HepG2 (cell line): ENCODE data around the gene ALKBH2. TPM values are rescaled to one million over a fixed set of nuclear protein-coding genes. Genes with fewer than 3 reads are reported as not detected.

Source experiments
- ATAC-seq: fragments of 200-7000 bp; cut with Tn5 transposase; 3 replicates; pipeline ENCODE4 v1.9.1; 2020; ENCODE audit warnings: mild to moderate bottlenecking, moderate library complexity
- BruUV-seq: library from RNA; stranded (reverse); fragments of 400-500 nt; replicated peaks from 2 replicates; lab custom pipeline; 2021; lab: Mats Ljungman, UMichigan
- CTCF ChIA-PET: fragments of 300-600 bp; formaldehyde crosslinking; extraction: SDS; loops from one replicate; lab custom pipeline; 2021; ENCODE audit warnings: low total read pairs, inconsistent platforms, low intra/inter-chr PET ratio; lab: Yijun Ruan, JAX
- POLR2A ChIA-PET: fragments of 350-600 bp; sonication (Branson Sonifier 250); formaldehyde crosslinking; loops from one replicate; lab custom pipeline; 2020; ENCODE audit warnings: antibody characterized with exemption, inconsistent platforms; lab: Yijun Ruan, JAX
- DNase-seq: peaks from one replicate; pipeline ENCODE4 v3.0.0-alpha.2; 2015; ENCODE audit warnings: low spot score
- FAIRE-seq: peaks from 3 replicates; lab custom pipeline; 2011; peaks lifted over from hg19 to GRCh38; lab: Jason Lieb, UNC
- H2AFZ ChIP-seq: one replicate; pipeline ENCODE4 v1.6.1; 2011; ENCODE audit warnings: low read length, inconsistent platforms
- H3K27ac ChIP-seq: fragments of 300-600 bp; 3 replicates; pipeline ENCODE4 v1.8.0; 2011; ENCODE audit warnings: mixed run types, mild to moderate bottlenecking, mixed read lengths, low read length, inconsistent platforms; ENCODE audit not compliant: insufficient read depth; ENCODE audit errors: extremely low read length
- H3K27me3 ChIP-seq, 2 experiments: fragments of 200-600 bp in 1 of 2; 2 replicates in 1 of 2; 3 replicates in 1 of 2; pipeline versions ENCODE4 v1.6.0 to v1.8.0; 2011; ENCODE audit warnings: low read length in 2 of 2, mild to moderate bottlenecking in 2 of 2, moderate library complexity in 2 of 2, inconsistent platforms in 1 of 2; ENCODE audit not compliant: insufficient read depth in 2 of 2, control insufficient read depth in 1 of 2
- H3K36me3 ChIP-seq, 2 experiments: fragments of 200-600 bp in 1 of 2; replicated peaks in 1 of 2; 2 replicates in 1 of 2; 3 replicates in 1 of 2; pipeline versions ENCODE4 v1.5.1 to v1.8.0; 2011; ENCODE audit warnings: low read length in 2 of 2, inconsistent platforms in 1 of 2; ENCODE audit not compliant: insufficient read depth in 2 of 2, control insufficient read depth in 1 of 2
- H3K4me1 ChIP-seq: 2 replicates; pipeline ENCODE4 v1.5.1; 2012; ENCODE audit warnings: low read length, inconsistent platforms; ENCODE audit not compliant: insufficient read depth
- H3K4me2 ChIP-seq: 2 replicates; pipeline ENCODE4 v1.6.0; 2011; ENCODE audit warnings: low read depth, low read length, inconsistent platforms
- H3K4me3 ChIP-seq, 3 experiments: fragments of 200-600 bp in 1 of 3; sonication (generic), shearing (Covaris generic) in 1 of 3; replicated peaks in 1 of 3; 2 replicates each; pipeline ENCODE4 v1.5.1; 2011 to 2016; ENCODE audit warnings: low read length in 3 of 3, inconsistent platforms in 2 of 3, low read depth in 2 of 3, mild to moderate bottlenecking in 2 of 3, control low read depth in 1 of 3, mixed read lengths in 1 of 3; ENCODE audit not compliant: insufficient read depth in 1 of 3
- H3K79me2 ChIP-seq: one replicate; pipeline ENCODE4 v1.6.1; 2011; ENCODE audit warnings: low read length, inconsistent platforms; ENCODE audit not compliant: insufficient read depth
- H3K9ac ChIP-seq: 2 replicates; pipeline ENCODE4 v1.6.0; 2011; ENCODE audit warnings: mild to moderate bottlenecking, low read depth, low read length, inconsistent platforms; ENCODE audit not compliant: insufficient read depth
- H3K9me3 ChIP-seq: 2 replicates; pipeline ENCODE4 v1.5.1; 2012; ENCODE audit warnings: mild to moderate bottlenecking, low read length
- H4K20me1 ChIP-seq: 2 replicates; pipeline ENCODE4 v1.6.0; 2011; ENCODE audit warnings: inconsistent platforms, mild to moderate bottlenecking, low read length, moderate library complexity; ENCODE audit not compliant: insufficient read depth
- ARNTL ChIP-seq: sonication (generic); formaldehyde crosslinking; IDR thresholded peaks from 2 replicates; pipeline ENCODE4 v1.4.0; 2020; ENCODE audit warnings: mild to moderate bottlenecking, missing genetic modification reagents
- HDAC2 ChIP-seq: sonication (generic); formaldehyde crosslinking; IDR thresholded peaks from 2 replicates; pipeline ENCODE4 v1.4.0; 2020; ENCODE audit warnings: missing genetic modification reagents
- KMT2B ChIP-seq: IDR thresholded peaks from 2 replicates; pipeline ENCODE4 v1.6.1; 2016; ENCODE audit warnings: missing genetic modification reagents, missing compliant biosample characterization
- MIER3 ChIP-seq: IDR thresholded peaks from 2 replicates; pipeline ENCODE4 v1.6.1; 2016; ENCODE audit warnings: missing compliant biosample characterization, borderline replicate concordance
- PRMT3 ChIP-seq: sonication (generic); formaldehyde crosslinking; IDR thresholded peaks from 2 replicates; pipeline ENCODE4 v1.8.1; 2022; ENCODE audit warnings: low read depth, mild to moderate bottlenecking, moderate library complexity, missing genetic modification reagents, borderline replicate concordance
- REL ChIP-seq: sonication (generic); formaldehyde crosslinking; conservative IDR thresholded peaks from 2 replicates; pipeline ENCODE4 v1.8.0; 2022; ENCODE audit warnings: mild to moderate bottlenecking, missing genetic modification reagents, moderate library complexity
- RFX3 ChIP-seq: IDR thresholded peaks from 2 replicates; pipeline ENCODE4 v1.6.1; 2016; ENCODE audit warnings: missing biosample characterization, missing genetic modification reagents
- ZBTB42 ChIP-seq: sonication (generic); formaldehyde crosslinking; IDR thresholded peaks from 2 replicates; pipeline ENCODE4 v1.5.0; 2020; ENCODE audit warnings: mild to moderate bottlenecking, missing genetic modification reagents
- ZNF225 ChIP-seq: sonication (generic); formaldehyde crosslinking; IDR thresholded peaks from 2 replicates; pipeline ENCODE4 v1.4.0; 2020; ENCODE audit warnings: mild to moderate bottlenecking, missing genetic modification reagents
- ZNF605 ChIP-seq: sonication (generic); formaldehyde crosslinking; IDR thresholded peaks from 2 replicates; pipeline ENCODE4 v1.8.0; 2022; ENCODE audit warnings: mild to moderate bottlenecking, missing genetic modification reagents
- ZNF773 ChIP-seq: sonication (generic); formaldehyde crosslinking; IDR thresholded peaks from 2 replicates; pipeline ENCODE4 v1.4.0; 2020; ENCODE audit warnings: missing genetic modification reagents, borderline replicate concordance
- WGBS: methylation state at CpG from one replicate; pipeline ENCODE4 v1.1.6; 2017; ENCODE audit warnings: low lambda C conversion rate; 5-methylcytosine and 5-hydroxymethylcytosine counted together
- in situ Hi-C: cut with HindIII; loops from 2 replicates; pipeline ENCODE4 v1.10.0; 2017; ENCODE audit warnings: low pct_unique_long_range_greater_than_20kb; ENCODE audit not compliant: extremely low pct_ligation_motif_present
- intact Hi-C: fragments of 100-400 bp; cut with micrococcal nuclease; formaldehyde crosslinking; loops from one replicate; pipeline ENCODE4 v1.10.0; 2022; ENCODE audit not compliant: unreplicated experiment
- polyA plus RNA-seq, 8 experiments: library from polyadenylated mRNA; depleted of rRNA in 3 of 8; stranded (reverse) in 7 of 8; unstranded in 1 of 8; fragments of >200 nt; fragmentation: Illumina TruSeq in 4 of 8; extraction: Trizol in 4 of 8; gene quantifications; 2 replicates each; pipeline versions ENCODE4 v1.2.1 to v1.2.3, GENCODE V29; 2011 to 2016; ENCODE audit warnings: low read depth in 4 of 8, missing spikeins in 1 of 8, mixed read lengths in 1 of 8; ENCODE audit not compliant: insufficient read depth in 1 of 8
- total RNA-seq, 5 experiments: library from RNA; depleted of rRNA; stranded (reverse); fragments of >200 nt; fragmentation: Illumina TruSeq; extraction: Trizol; gene quantifications; 2 replicates each; pipeline ENCODE4 v1.2.3, GENCODE V29; 2016; ENCODE audit warnings: low read depth in 1 of 5
- TF ChIP-seq, protein P1 (sequence below): sonication (generic); formaldehyde crosslinking; conservative IDR thresholded peaks from 2 replicates; pipeline ENCODE4 v1.8.0; 2022; ENCODE audit warnings: low read depth, missing genetic modification reagents
- TF ChIP-seq, protein P2 (sequence below): sonication (generic); formaldehyde crosslinking; IDR thresholded peaks from 2 replicates; pipeline ENCODE4 v1.8.1; 2023; ENCODE audit warnings: missing genetic modification reagents, mild to moderate bottlenecking, borderline replicate concordance

The ALKBH2 gene
- total and polyA plus RNA-seq, 2 of the 13 experiments (the other 11 are each of a cell fraction or from before 2014, with no cell fraction given): 21.0 to 40.5 TPM

DNA sequence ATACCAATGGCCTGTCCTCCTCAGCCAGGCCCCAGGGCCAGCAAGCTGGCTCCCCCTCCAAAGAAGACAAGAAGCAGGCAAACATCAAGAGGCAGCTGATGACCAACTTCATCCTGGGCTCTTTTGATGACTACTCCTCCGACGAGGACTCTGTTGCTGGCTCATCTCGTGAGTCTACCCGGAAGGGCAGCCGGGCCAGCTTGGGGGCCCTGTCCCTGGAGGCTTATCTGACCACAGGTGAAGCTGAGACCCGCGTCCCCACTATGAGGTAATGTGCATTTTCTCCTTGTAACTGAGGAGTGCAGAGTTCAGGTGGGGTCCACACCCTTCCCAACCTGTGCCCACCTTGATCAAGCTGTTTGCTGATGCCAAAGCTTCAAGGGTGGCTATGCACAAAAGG is 46.5 kb upstream of the ALKBH2 start:
- H3K4me1 ChIP-seq: peaks cover 18% of the 10 kb centered on the region
- H3K4me2 ChIP-seq: no peak overlapping the region
- FAIRE-seq (no peak), ATAC-seq (no peak), DNase-seq (no peak)
- 96% methylated on average over 5 of the region's 7 CpGs for WGBS
- ChIA-PET CTCF (no interaction called here), POLR2A (interaction anchor here (3.8 kb wide), 1 partner anchor 15 kb away, joined by 13 read pairs; no protein-coding TSS in a partner anchor)
- no peaks in the 10 kb centered on the region for H3K27me3 ChIP-seq
- no peaks in the 10 kb centered on the region for H3K36me3 ChIP-seq
- no peak overlapping the region for H3K4me3 ChIP-seq
- intact Hi-C loops (no loop called here), in situ Hi-C loops (loop anchor here (10.0 kb wide), 2 partner anchors 105 to 245 kb away; no protein-coding TSS in a partner anchor)
- H2AFZ ChIP-seq: no peak overlapping the region
- BruUV-seq: no TSS peak
- TF ChIP-seq REL (CRISPR knock-in tag) (no peak), RFX3 (no peak), ZNF225 (CRISPR knock-in tag) (no peak), ZNF605 (CRISPR knock-in tag) (no peak), PRMT3 (CRISPR knock-in tag) (no peak)
- TF ChIP-seq, protein P1, sequence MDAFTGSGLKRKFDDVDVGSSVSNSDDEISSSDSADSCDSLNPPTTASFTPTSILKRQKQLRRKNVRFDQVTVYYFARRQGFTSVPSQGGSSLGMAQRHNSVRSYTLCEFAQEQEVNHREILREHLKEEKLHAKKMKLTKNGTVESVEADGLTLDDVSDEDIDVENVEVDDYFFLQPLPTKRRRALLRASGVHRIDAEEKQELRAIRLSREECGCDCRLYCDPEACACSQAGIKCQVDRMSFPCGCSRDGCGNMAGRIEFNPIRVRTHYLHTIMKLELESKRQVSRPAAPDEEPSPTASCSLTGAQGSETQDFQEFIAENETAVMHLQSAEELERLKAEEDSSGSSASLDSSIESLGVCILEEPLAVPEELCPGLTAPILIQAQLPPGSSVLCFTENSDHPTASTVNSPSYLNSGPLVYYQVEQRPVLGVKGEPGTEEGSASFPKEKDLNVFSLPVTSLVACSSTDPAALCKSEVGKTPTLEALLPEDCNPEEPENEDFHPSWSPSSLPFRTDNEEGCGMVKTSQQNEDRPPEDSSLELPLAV (CRISPR knock-in tag): no peak
- no peak overlapping the region for H3K27ac ChIP-seq
- H4K20me1 ChIP-seq: no peaks in the 10 kb centered on the region
- no peak overlapping the region for H3K9ac ChIP-seq
- H3K9me3 ChIP-seq: no peaks in the 10 kb centered on the region
- H3K79me2 ChIP-seq: no peaks in the 10 kb centered on the region

DNA sequence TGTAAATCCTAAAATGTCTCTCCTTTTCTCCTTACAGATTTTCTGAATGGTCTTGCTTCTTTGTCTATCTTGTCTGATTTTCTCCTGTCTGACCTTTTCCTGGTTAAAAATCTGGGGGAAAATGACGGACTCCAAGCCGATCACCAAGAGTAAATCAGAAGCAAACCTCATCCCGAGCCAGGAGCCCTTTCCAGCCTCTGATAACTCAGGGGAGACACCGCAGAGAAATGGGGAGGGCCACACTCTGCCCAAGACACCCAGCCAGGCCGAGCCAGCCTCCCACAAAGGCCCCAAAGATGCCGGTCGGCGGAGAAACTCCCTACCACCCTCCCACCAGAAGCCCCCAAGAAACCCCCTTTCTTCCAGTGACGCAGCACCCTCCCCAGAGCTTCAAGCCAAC is 46.1 kb upstream of the ALKBH2 start:
- ATAC-seq (no peak), FAIRE-seq (no peak), DNase-seq (no peak)
- no peaks in the 10 kb centered on the region for H3K79me2 ChIP-seq
- POLR2A ChIA-PET: interaction anchor here (3.8 kb wide), 1 partner anchor 15 kb away, joined by 13 read pairs; no protein-coding TSS in a partner anchor
- WGBS: 96% methylated on average over 8 of the region's 9 CpGs
- BruUV-seq: no TSS peak
- intact Hi-C loops: no loop called here
- no peak overlapping the region for H3K27ac ChIP-seq
- H3K27me3 ChIP-seq: no peaks in the 10 kb centered on the region
- H2AFZ ChIP-seq: no peak overlapping the region
- H3K36me3 ChIP-seq: no peaks in the 10 kb centered on the region
- peaks cover 14% of the 10 kb centered on the region for H3K4me1 ChIP-seq
- no peak overlapping the region for H3K4me3 ChIP-seq
- no peaks in the 10 kb centered on the region for H4K20me1 ChIP-seq
- CTCF ChIA-PET: no interaction called here
- H3K9me3 ChIP-seq: no peaks in the 10 kb centered on the region
- H3K4me2 ChIP-seq: no peak overlapping the region
- in situ Hi-C loops: loop anchor here (10.0 kb wide), 2 partner anchors 105 to 245 kb away; no protein-coding TSS in a partner anchor
- no peak overlapping the region for H3K9ac ChIP-seq
- TF ChIP-seq ZBTB42 (CRISPR knock-in tag): no peak
- TF ChIP-seq ARNTL: no peak
- TF ChIP-seq, protein P2, sequence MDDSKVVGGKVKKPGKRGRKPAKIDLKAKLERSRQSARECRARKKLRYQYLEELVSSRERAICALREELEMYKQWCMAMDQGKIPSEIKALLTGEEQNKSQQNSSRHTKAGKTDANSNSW (CRISPR knock-in tag): no peak
- TF ChIP-seq MIER3: no peak
- no peak for TF ChIP-seq ZNF773 (CRISPR knock-in tag)
- no peak for TF ChIP-seq KMT2B (CRISPR knock-in tag)
- TF ChIP-seq HDAC2 (CRISPR knock-in tag): no peak
